Tibial nerve (tissue), 3 donors: ENCODE data around the gene ANKRD39.

Experiments used
- POLR2A ChIP-seq, 2 donors: fragments of 450-650 bp; IDR thresholded peaks; one replicate each; pipeline ENCODE4 v1.6.1; 2017; ENCODE audit warnings: antibody characterized with exemption in 2 of 2, mild to moderate bottlenecking in 2 of 2, moderate library complexity in 2 of 2
- TF ChIP-seq, protein P1 (sequence below), 5 experiments: fragments of 200-600 bp in 3 of 5; fragments of 450-650 bp in 2 of 5; sonication (generic) in 3 of 5; IDR thresholded peaks; one replicate each; pipeline ENCODE4 v1.5.1; 2016 to 2019; ENCODE audit warnings: antibody characterized with exemption in 5 of 5, mild to moderate bottlenecking in 3 of 5, moderate library complexity in 2 of 5

DNA sequence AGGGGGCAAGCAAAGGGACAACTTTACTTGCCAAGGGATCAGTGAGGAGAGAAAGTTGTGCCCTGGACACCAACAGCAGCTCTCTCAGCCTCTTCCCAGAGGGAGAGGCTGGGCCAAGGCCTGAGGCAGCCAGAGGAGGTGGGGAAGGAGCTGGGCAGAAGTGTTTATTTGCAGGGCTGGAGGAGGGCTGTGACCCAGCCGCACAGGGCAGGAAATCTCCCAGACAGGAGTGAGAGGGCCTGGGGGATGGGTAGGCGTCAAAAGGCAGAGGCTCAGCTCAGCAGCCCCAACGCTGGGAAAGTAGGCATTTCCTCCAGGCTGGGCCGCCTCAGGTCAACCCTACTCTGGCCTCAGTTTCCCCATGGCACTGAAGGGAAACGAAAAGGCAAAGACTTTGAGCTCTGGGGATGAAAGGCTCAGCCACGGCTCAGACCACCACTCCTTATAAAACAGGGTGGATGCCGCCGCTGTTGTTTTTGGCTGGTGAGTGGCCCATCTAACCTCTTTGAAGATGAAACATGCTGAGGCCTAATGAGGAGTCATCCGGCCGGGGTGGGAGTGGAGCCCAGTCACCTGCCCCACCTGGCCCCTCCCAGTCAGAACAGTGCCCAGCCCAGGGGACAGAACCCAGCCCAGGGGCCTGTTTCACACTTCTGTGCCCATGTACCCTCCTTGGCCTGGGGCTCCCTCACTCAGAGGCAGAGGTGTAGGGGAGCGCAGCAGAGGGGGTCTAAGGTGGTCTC lies 33.9 kb upstream of the ANKRD39 start:
- TF ChIP-seq POLR2A (IDR thresholded peaks at IDR 0.05), result no peak
- TF ChIP-seq, protein P1, sequence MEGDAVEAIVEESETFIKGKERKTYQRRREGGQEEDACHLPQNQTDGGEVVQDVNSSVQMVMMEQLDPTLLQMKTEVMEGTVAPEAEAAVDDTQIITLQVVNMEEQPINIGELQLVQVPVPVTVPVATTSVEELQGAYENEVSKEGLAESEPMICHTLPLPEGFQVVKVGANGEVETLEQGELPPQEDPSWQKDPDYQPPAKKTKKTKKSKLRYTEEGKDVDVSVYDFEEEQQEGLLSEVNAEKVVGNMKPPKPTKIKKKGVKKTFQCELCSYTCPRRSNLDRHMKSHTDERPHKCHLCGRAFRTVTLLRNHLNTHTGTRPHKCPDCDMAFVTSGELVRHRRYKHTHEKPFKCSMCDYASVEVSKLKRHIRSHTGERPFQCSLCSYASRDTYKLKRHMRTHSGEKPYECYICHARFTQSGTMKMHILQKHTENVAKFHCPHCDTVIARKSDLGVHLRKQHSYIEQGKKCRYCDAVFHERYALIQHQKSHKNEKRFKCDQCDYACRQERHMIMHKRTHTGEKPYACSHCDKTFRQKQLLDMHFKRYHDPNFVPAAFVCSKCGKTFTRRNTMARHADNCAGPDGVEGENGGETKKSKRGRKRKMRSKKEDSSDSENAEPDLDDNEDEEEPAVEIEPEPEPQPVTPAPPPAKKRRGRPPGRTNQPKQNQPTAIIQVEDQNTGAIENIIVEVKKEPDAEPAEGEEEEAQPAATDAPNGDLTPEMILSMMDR (IDR thresholded peaks at IDR 0.05), result no peak
